ENCODE results near the gene SLC9A9.
"Not testable (repeated sequence)": the region's sequence is repeated elsewhere in the genome, so short reads cannot be mapped to it uniquely, and the experiment has no call there.

SLC9A9 gene

GRCh38 chr3:143294188-143294587 is 554.1 kb downstream of the SLC9A9 start:
- no peaks in the 10 kb centered on the region for H3K4me1 ChIP-seq (ENCODE audit: insufficient read depth, low read length)
- no peak overlapping the region for H3K9ac ChIP-seq (ENCODE audit: low read length)
- H3K36me3 ChIP-seq (ENCODE audit: insufficient read depth, low read length) = no peaks in the 10 kb centered on the region
- no peak overlapping the region for H3K4me3 ChIP-seq (ENCODE audit: low read depth in 1 of 2, low read length in 2 of 2)
- no peaks in the 10 kb centered on the region for H3K9me3 ChIP-seq (ENCODE audit: low read length)
- H3K27ac ChIP-seq (ENCODE audit: low read depth, low read length) = no peak overlapping the region
- H3K27me3 ChIP-seq (ENCODE audit: control insufficient read depth in 1 of 2, insufficient read depth in 2 of 2, low read length in 2 of 2) = no peaks in the 10 kb centered on the region

- Histone ChIP-seq H3K4me1 (ENCODE audit: insufficient read depth, low read length) (no peaks in the 10 kb centered on the region), H3K27me3 (ENCODE audit: control insufficient read depth in 1 of 2, insufficient read depth in 2 of 2, low read length in 2 of 2) (no peaks in the 10 kb centered on the region), H3K36me3 (ENCODE audit: insufficient read depth, low read length) (no peaks in the 10 kb centered on the region), H3K9ac (ENCODE audit: low read length) (no peak overlapping the region), H3K9me3 (ENCODE audit: low read length) (no peaks in the 10 kb centered on the region), H3K4me3 (ENCODE audit: low read depth in 1 of 2, low read length in 2 of 2) (no peak overlapping the region), H3K27ac (ENCODE audit: low read depth, low read length) (no peak overlapping the region)
Measured at GRCh38 chr3:143291836-143292447, 556.3 kb downstream of the SLC9A9 start.

- Histone ChIP-seq H3K4me3 (ENCODE audit: low read depth in 1 of 2, low read length in 2 of 2) (no peak overlapping the region), H3K27ac (ENCODE audit: low read depth, low read length) (no peak overlapping the region), H3K9me3 (ENCODE audit: low read length) (no peaks in the 10 kb centered on the region), H3K36me3 (ENCODE audit: insufficient read depth, low read length) (no peaks in the 10 kb centered on the region), H3K27me3 (ENCODE audit: control insufficient read depth in 1 of 2, insufficient read depth in 2 of 2, low read length in 2 of 2) (no peaks in the 10 kb centered on the region), H3K4me1 (ENCODE audit: insufficient read depth, low read length) (no peaks in the 10 kb centered on the region), H3K9ac (ENCODE audit: low read length) (no peak overlapping the region)
Measured at GRCh38 chr3:143288944-143289343, 559.3 kb downstream of the SLC9A9 start.

GRCh38 chr3:143287403-143287802 is 560.9 kb downstream of the SLC9A9 start:
- H3K27ac ChIP-seq (ENCODE audit: low read depth, low read length) = no peak overlapping the region
- no peak overlapping the region for H3K9ac ChIP-seq (ENCODE audit: low read length)
- no peaks in the 10 kb centered on the region for H3K9me3 ChIP-seq (ENCODE audit: low read length)
- H3K4me3 ChIP-seq (ENCODE audit: low read depth in 1 of 2, low read length in 2 of 2) = no peak overlapping the region
- no peaks in the 10 kb centered on the region for H3K36me3 ChIP-seq (ENCODE audit: insufficient read depth, low read length)
- no peaks in the 10 kb centered on the region for H3K27me3 ChIP-seq (ENCODE audit: control insufficient read depth in 1 of 2, insufficient read depth in 2 of 2, low read length in 2 of 2)
- no peaks in the 10 kb centered on the region for H3K4me1 ChIP-seq (ENCODE audit: insufficient read depth, low read length)

- Histone ChIP-seq H3K4me3 (ENCODE audit: low read depth in 1 of 2, low read length in 2 of 2) (no peak overlapping the region), H3K9ac (ENCODE audit: low read length) (no peak overlapping the region), H3K27me3 (ENCODE audit: control insufficient read depth in 1 of 2, insufficient read depth in 2 of 2, low read length in 2 of 2) (no peaks in the 10 kb centered on the region), H3K36me3 (ENCODE audit: insufficient read depth, low read length) (no peaks in the 10 kb centered on the region), H3K9me3 (ENCODE audit: low read length) (no peaks in the 10 kb centered on the region), H3K27ac (ENCODE audit: low read depth, low read length) (no peak overlapping the region), H3K4me1 (ENCODE audit: insufficient read depth, low read length) (no peaks in the 10 kb centered on the region)
Measured at GRCh38 chr3:143286392-143287010, 561.8 kb downstream of the SLC9A9 start.

- Histone ChIP-seq H3K9me3 (ENCODE audit: low read length) (no peaks in the 10 kb centered on the region), H3K27ac (ENCODE audit: low read depth, low read length) (no peak overlapping the region), H3K27me3 (ENCODE audit: control insufficient read depth in 1 of 2, insufficient read depth in 2 of 2, low read length in 2 of 2) (no peaks in the 10 kb centered on the region), H3K4me3 (ENCODE audit: low read depth in 1 of 2, low read length in 2 of 2) (no peak overlapping the region), H3K36me3 (ENCODE audit: insufficient read depth, low read length) (no peaks in the 10 kb centered on the region), H3K9ac (ENCODE audit: low read length) (no peak overlapping the region), H3K4me1 (ENCODE audit: insufficient read depth, low read length) (no peaks in the 10 kb centered on the region)
Measured at GRCh38 chr3:143283432-143284128, 564.7 kb downstream of the SLC9A9 start.

GRCh38 chr3:143280984-143281383 is 567.3 kb downstream of the SLC9A9 start:
- Histone ChIP-seq H3K9me3 (ENCODE audit: low read length) (no peaks in the 10 kb centered on the region), H3K27me3 (ENCODE audit: control insufficient read depth in 1 of 2, insufficient read depth in 2 of 2, low read length in 2 of 2) (no peaks in the 10 kb centered on the region), H3K9ac (ENCODE audit: low read length) (no peak overlapping the region), H3K4me3 (ENCODE audit: low read depth in 1 of 2, low read length in 2 of 2) (no peak overlapping the region), H3K27ac (ENCODE audit: low read depth, low read length) (no peak overlapping the region), H3K4me1 (ENCODE audit: insufficient read depth, low read length) (no peaks in the 10 kb centered on the region), H3K36me3 (ENCODE audit: insufficient read depth, low read length) (no peaks in the 10 kb centered on the region)

GRCh38 chr3:143279567-143279966 is 568.7 kb downstream of the SLC9A9 start:
- not testable (repeated sequence) for H3K9ac ChIP-seq (ENCODE audit: low read length); H3K36me3 ChIP-seq (ENCODE audit: insufficient read depth, low read length); H3K27ac ChIP-seq (ENCODE audit: low read depth, low read length); H3K4me1 ChIP-seq (ENCODE audit: insufficient read depth, low read length); H3K4me3 ChIP-seq (ENCODE audit: low read depth in 1 of 2, low read length in 2 of 2); H3K9me3 ChIP-seq (ENCODE audit: low read length); H3K27me3 ChIP-seq (ENCODE audit: control insufficient read depth in 1 of 2, insufficient read depth in 2 of 2, low read length in 2 of 2)

- no peaks in the 10 kb centered on the region for H3K9me3 ChIP-seq (ENCODE audit: low read length)
- H3K4me3 ChIP-seq (ENCODE audit: low read depth in 1 of 2, low read length in 2 of 2) = no peak overlapping the region
- H3K4me1 ChIP-seq (ENCODE audit: insufficient read depth, low read length) = no peaks in the 10 kb centered on the region
- H3K27ac ChIP-seq (ENCODE audit: low read depth, low read length) = no peak overlapping the region
- no peaks in the 10 kb centered on the region for H3K36me3 ChIP-seq (ENCODE audit: insufficient read depth, low read length)
- H3K27me3 ChIP-seq (ENCODE audit: control insufficient read depth in 1 of 2, insufficient read depth in 2 of 2, low read length in 2 of 2) = no peaks in the 10 kb centered on the region
- H3K9ac ChIP-seq (ENCODE audit: low read length) = no peak overlapping the region
Measured at GRCh38 chr3:143278721-143279120, 569.5 kb downstream of the SLC9A9 start.

GRCh38 chr3:143277531-143277930 is 570.7 kb downstream of the SLC9A9 start:
- Histone ChIP-seq H3K9ac (ENCODE audit: low read length) (no peak overlapping the region), H3K27me3 (ENCODE audit: control insufficient read depth in 1 of 2, insufficient read depth in 2 of 2, low read length in 2 of 2) (no peaks in the 10 kb centered on the region), H3K36me3 (ENCODE audit: insufficient read depth, low read length) (no peaks in the 10 kb centered on the region), H3K4me1 (ENCODE audit: insufficient read depth, low read length) (no peaks in the 10 kb centered on the region), H3K27ac (ENCODE audit: low read depth, low read length) (no peak overlapping the region), H3K4me3 (ENCODE audit: low read depth in 1 of 2, low read length in 2 of 2) (no peak overlapping the region), H3K9me3 (ENCODE audit: low read length) (no peaks in the 10 kb centered on the region)

- Histone ChIP-seq H3K27me3 (ENCODE audit: control insufficient read depth in 1 of 2, insufficient read depth in 2 of 2, low read length in 2 of 2) (no peaks in the 10 kb centered on the region), H3K9me3 (ENCODE audit: low read length) (no peaks in the 10 kb centered on the region), H3K27ac (ENCODE audit: low read depth, low read length) (no peak overlapping the region), H3K4me1 (ENCODE audit: insufficient read depth, low read length) (no peaks in the 10 kb centered on the region), H3K36me3 (ENCODE audit: insufficient read depth, low read length) (no peaks in the 10 kb centered on the region), H3K9ac (ENCODE audit: low read length) (no peak overlapping the region), H3K4me3 (ENCODE audit: low read depth in 1 of 2, low read length in 2 of 2) (no peak overlapping the region)
Measured at GRCh38 chr3:143276592-143276991, 571.7 kb downstream of the SLC9A9 start.
